Type B pancreatic cell (in vitro differentiated cells): ENCODE measurements around the gene ZNF14. TPM values are rescaled to one million over a fixed set of nuclear protein-coding genes. Genes with fewer than 3 reads are reported as not detected.
"Not testable (repeated sequence)": the region's sequence is repeated elsewhere in the genome, so short reads cannot be mapped to it uniquely, and the experiment has no call there.

Experiments used
- DNase-seq: peaks from one replicate; pipeline ENCODE4 v3.0.0; 2021; ENCODE audit warnings: mixed read lengths; ENCODE audit not compliant: unreplicated experiment; ENCODE audit errors: extremely low spot score
- H3K27ac Mint-ChIP-seq: 2 replicates; pipeline ENCODE4 v1.8.0; 2021; ENCODE audit warnings: mild to moderate bottlenecking, mixed read lengths
- H3K27me3 Mint-ChIP-seq: 2 replicates; pipeline ENCODE4 v1.8.0; 2021; ENCODE audit warnings: mixed read lengths
- H3K36me3 Mint-ChIP-seq: 2 replicates; pipeline ENCODE4 v1.8.0; 2021; ENCODE audit warnings: mixed read lengths
- H3K4me1 Mint-ChIP-seq: one replicate; pipeline ENCODE4 v1.8.0; 2021; ENCODE audit warnings: mixed read lengths; ENCODE audit not compliant: unreplicated experiment
- H3K4me3 Mint-ChIP-seq: 2 replicates; pipeline ENCODE4 v1.8.0; 2021; ENCODE audit warnings: mild to moderate bottlenecking, mixed read lengths
- H3K9me3 Mint-ChIP-seq: 2 replicates; pipeline ENCODE4 v1.8.0; 2021; ENCODE audit warnings: mixed read lengths
- total RNA-seq: library from RNA; stranded (reverse); gene quantifications from 2 replicates; pipeline ENCODE4 v1.2.1, GENCODE V29; 2021; ENCODE audit warnings: low replicate concordance
- TF ChIP-seq, protein P1 (sequence below): fragments of 200-600 bp; sonication (generic); conservative IDR thresholded peaks from 2 replicates; pipeline ENCODE4 v1.5.0; 2021; ENCODE audit warnings: antibody characterized with exemption, mild to moderate bottlenecking

ZNF14 gene
- total RNA-seq, 1 donor from 2014 or later, result 8.5 TPM

- Mint-ChIP-seq H3K4me3 (peak overlapping the region; percentile 100), H3K9me3 (peaks cover 6% of the 10 kb centered on the region), H3K27me3 (no peaks in the 10 kb centered on the region), H3K27ac (peak overlapping the region; percentile 99), H3K36me3 (peaks cover 18% of the 10 kb centered on the region), H3K4me1 (peaks cover 26% of the 10 kb centered on the region)
- no peak for DNase-seq
- TF ChIP-seq, protein P1, sequence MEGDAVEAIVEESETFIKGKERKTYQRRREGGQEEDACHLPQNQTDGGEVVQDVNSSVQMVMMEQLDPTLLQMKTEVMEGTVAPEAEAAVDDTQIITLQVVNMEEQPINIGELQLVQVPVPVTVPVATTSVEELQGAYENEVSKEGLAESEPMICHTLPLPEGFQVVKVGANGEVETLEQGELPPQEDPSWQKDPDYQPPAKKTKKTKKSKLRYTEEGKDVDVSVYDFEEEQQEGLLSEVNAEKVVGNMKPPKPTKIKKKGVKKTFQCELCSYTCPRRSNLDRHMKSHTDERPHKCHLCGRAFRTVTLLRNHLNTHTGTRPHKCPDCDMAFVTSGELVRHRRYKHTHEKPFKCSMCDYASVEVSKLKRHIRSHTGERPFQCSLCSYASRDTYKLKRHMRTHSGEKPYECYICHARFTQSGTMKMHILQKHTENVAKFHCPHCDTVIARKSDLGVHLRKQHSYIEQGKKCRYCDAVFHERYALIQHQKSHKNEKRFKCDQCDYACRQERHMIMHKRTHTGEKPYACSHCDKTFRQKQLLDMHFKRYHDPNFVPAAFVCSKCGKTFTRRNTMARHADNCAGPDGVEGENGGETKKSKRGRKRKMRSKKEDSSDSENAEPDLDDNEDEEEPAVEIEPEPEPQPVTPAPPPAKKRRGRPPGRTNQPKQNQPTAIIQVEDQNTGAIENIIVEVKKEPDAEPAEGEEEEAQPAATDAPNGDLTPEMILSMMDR, result no peak
These were observed 42.9 kb upstream of the ZNF14 start for GRCh38 chr19:19775891-19776205.

GRCh38 chr19:19774354-19775033 is 41.6 kb upstream of the ZNF14 start:
- Mint-ChIP-seq H3K4me1 (peaks cover 26% of the 10 kb centered on the region), H3K4me3 (peak overlapping the region; percentile 62), H3K27ac (peak overlapping the region; percentile 67), H3K27me3 (no peaks in the 10 kb centered on the region), H3K36me3 (peaks cover 10% of the 10 kb centered on the region), H3K9me3 (peaks cover 6% of the 10 kb centered on the region)
- peak; percentile 29 for DNase-seq
- TF ChIP-seq, protein P1, result no peak

- H3K9me3 Mint-ChIP-seq, H3K36me3 Mint-ChIP-seq, H3K27me3 Mint-ChIP-seq, H3K4me1 Mint-ChIP-seq, H3K4me3 Mint-ChIP-seq, H3K27ac Mint-ChIP-seq, DNase-seq: not testable (repeated sequence)
These were observed 39.1 kb upstream of the ZNF14 start for GRCh38 chr19:19771963-19772362.

GRCh38 chr19:19769971-19770370 is 37.1 kb upstream of the ZNF14 start:
- peak; percentile 64 for DNase-seq
- not testable (repeated sequence) for H3K27me3 Mint-ChIP-seq, H3K9me3 Mint-ChIP-seq, H3K4me1 Mint-ChIP-seq, H3K27ac Mint-ChIP-seq, H3K36me3 Mint-ChIP-seq, H3K4me3 Mint-ChIP-seq

- Mint-ChIP-seq H3K27me3 (no peaks in the 10 kb centered on the region), H3K9me3 (no peaks in the 10 kb centered on the region), H3K4me3 (no peak overlapping the region), H3K4me1 (no peaks in the 10 kb centered on the region), H3K27ac (no peak overlapping the region), H3K36me3 (no peaks in the 10 kb centered on the region)
- no peak for DNase-seq
- TF ChIP-seq, protein P1, result no peak
These were observed 25.3 kb upstream of the ZNF14 start for GRCh38 chr19:19758164-19758563.

GRCh38 chr19:19752760-19753403 is 20.0 kb upstream of the ZNF14 start:
- Mint-ChIP-seq H3K27me3 (no peaks in the 10 kb centered on the region), H3K4me1 (no peaks in the 10 kb centered on the region), H3K36me3 (no peaks in the 10 kb centered on the region), H3K4me3 (no peak overlapping the region), H3K9me3 (no peaks in the 10 kb centered on the region), H3K27ac (no peak overlapping the region)
- TF ChIP-seq, protein P1, result no peak
- no peak for DNase-seq
